ENCODE results near the gene RAX.
"Not testable (repeated sequence)": the region's sequence is repeated elsewhere in the genome, so short reads cannot be mapped to it uniquely, and the experiment has no call there.

RAX gene

DNA sequence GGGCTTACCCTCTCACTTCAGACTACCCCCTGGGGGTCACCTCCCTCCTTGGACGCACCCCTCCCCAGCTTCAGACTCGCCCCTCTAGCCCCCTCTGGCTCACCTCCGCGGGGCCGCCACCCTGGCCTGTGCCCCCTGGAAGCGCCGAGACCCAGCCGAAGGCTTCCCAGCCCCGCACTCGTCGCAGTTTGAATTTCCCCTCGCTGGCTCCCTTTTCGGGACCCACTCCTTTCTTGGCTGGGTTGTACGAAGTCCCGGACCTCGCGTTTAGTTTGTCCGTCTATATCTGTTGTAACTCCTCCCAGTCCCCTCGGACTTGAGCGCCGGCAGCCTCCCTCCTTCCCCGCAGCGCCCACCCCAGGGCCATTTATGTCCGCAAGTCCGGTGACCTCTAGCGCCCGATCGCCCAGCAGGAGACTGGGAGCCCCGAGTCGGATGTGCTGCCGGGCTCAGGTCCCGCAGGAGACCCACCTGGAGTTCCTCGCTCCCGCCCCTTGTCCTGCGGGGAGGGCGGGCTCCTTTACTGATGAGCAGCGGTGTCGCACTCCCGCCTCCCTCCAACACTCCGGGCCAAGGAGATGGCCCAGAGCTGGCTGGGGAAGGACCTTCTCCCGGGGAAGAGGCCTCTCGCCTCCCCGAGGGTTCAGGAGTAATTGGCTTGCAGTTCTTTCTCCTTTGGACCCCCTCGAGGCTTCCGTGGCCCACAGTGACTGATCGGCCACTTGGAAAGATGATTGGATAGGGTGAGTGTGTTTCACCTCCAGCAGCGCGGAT, 692 bp upstream of the RAX start:
- no peak for DNase-seq (ENCODE audit: low read depth in 2 of 2)

GRCh38 chr18:59272221-59272888, 899 bp downstream of the RAX start:
- no peak for DNase-seq (ENCODE audit: low read depth in 2 of 2)

DNA sequence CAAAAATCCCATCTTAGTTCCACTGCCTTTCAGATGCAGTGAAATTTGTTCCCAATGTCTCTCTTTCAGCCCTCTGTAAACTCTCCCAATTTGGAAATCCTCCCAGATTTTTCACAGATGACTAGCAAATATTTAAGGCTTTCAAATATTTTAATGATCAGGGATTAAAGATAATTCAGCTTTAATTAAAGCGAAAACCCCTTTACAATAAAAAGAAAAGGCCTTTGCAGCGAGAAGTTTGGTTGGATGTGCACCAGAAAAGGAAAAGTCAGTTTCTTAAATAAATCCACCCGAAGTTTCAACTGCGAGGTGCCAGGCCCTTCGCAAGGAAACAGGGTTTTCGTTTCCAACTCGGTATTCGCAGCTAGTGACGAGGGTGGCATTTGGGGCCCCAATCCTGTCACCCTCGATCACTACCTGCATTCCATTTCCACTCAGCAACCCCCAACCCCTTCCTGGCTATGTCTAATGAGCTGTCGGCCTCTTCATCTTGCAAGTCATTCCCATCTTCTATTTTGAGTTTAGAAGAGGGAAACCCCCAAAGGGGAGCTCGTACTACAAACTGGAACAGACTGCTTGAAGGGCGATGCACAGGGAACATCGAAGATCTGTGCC, 1.5 kb downstream of the RAX start:
- no peak for DNase-seq (ENCODE audit: low read depth in 2 of 2)

- DNase-seq (ENCODE audit: low read depth in 2 of 2): no peak
Observed at GRCh38 chr18:59270689-59271257, 2.5 kb downstream of the RAX start.

GRCh38 chr18:59269563-59270119, 3.6 kb downstream of the RAX start:
- no peak for DNase-seq (ENCODE audit: low read depth in 2 of 2)

- no peak for DNase-seq (ENCODE audit: low read depth in 2 of 2)
Observed at GRCh38 chr18:59268721-59269562, 4.3 kb downstream of the RAX start.

DNA sequence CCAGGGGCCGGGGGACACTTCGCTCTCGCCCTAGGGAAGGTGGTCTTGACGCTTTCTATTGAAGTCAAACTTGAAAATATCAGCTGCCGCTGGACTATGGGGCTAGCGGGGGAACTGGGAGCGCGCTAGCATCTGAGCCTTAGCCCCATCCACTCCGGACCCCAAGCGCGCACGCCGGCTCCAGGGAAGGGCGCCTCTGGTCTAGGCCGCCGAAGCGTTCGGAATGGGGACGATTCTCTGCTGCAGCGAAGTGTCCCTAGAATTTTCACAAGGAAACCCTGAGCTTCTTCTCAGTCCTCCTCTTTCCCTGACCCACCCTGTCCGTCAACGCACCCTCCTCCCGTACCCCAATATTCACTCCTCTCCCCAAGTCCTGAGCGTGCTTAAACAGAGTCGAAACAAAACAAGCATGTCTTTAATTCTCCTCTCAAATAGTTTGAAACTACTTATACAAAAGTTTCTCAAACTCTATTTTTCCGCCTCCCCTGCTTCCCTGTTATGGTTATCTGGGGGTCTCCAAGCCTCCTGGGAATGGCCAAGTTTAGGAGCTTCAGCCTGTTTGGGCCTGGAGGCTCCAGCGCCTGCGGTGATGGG, 5.0 kb downstream of the RAX start:
- DNase-seq (ENCODE audit: low read depth in 2 of 2): no peak

DNA sequence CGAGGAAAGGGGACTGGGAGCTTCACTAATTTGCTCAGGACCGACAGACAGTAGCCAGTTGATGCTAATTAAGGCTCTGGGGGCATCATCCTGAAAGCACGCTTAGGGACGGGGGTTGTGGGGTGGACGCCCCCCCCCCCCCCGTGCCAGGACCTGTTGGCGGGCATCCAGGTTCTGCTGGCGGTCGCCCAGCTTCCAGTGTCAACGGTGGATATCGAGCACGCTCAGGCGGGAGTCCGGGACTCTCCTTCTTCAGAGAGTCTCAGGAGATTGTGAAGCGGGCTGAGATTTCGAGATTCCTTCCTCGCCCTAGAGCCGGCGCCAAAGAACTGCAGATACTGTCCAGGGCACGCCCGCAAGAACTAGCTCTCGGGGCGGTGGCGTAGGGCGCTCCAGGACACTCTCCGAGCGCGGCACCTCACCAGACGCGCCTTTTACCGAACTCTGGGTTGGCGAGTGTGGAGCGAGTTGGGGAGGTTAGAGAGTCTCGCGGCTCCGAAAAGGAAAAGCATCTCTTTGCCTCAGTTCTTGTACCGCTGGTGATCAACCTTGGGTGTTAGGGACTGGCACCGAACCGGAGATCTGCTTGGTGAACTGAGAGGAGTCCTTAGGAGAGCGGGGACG, 5.6 kb downstream of the RAX start:
- no peak for DNase-seq (ENCODE audit: low read depth in 2 of 2)

- DNase-seq (ENCODE audit: low read depth in 2 of 2): no peak
Observed at GRCh38 chr18:59266886-59267502, 6.3 kb downstream of the RAX start.

DNA sequence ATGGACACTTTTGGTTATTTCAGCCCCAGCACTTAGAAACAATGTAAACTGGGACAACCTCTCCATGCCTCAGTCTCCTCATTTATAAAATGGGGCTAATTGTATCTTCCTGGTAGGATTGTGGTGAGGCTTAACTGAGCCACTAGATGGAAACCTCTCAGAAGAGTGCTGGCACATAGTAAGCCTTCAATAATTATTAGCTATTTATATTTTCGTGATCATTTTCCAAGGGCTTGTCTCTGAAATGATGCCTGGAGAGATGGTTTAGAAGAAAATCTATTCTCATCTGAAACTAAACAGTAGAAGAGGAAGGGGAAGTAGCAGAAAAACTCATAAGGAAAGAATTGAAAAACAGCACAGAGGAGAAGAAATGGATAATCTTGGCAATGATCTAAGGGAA, 6.8 kb downstream of the RAX start:
- no peak for DNase-seq (ENCODE audit: low read depth in 2 of 2)

GRCh38 chr18:59265974-59266369, 7.3 kb downstream of the RAX start:
- DNase-seq (ENCODE audit: low read depth in 2 of 2): no peak

GRCh38 chr18:59265246-59265973, 7.8 kb downstream of the RAX start:
- DNase-seq (ENCODE audit: low read depth in 2 of 2): no peak

DNA sequence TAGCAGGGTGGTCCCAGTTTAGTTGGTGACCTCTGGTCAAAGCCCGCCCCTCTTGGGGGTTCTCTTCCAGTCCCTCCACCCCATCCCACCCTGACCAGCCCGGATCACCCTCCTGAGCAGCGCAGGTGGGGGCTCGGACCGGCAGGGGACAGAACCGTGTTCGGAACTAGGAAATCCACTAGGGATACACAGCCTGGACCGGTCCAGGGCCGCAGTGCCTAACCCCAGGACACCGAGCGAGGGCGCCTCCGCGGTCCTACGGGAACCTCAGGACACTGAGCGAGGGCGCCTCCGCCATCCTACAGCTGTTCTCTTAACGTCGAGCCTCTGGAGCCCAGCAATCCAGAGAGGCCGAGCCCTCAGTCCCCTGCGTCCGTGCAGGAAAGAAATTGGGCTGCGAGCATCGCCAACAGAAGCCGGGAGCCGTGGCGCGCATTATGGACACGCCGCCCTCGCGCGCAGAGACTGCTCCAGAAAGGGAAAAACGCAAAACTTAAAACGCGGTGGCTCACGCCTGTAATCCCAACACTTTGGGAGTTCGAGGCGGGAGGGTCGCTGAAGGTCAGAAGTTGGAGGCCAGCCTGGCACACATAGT, 8.5 kb downstream of the RAX start:
- no peak for DNase-seq (ENCODE audit: low read depth in 2 of 2)

GRCh38 chr18:59264121-59264571, 9.1 kb downstream of the RAX start:
- no peak for DNase-seq (ENCODE audit: low read depth in 2 of 2)

DNA sequence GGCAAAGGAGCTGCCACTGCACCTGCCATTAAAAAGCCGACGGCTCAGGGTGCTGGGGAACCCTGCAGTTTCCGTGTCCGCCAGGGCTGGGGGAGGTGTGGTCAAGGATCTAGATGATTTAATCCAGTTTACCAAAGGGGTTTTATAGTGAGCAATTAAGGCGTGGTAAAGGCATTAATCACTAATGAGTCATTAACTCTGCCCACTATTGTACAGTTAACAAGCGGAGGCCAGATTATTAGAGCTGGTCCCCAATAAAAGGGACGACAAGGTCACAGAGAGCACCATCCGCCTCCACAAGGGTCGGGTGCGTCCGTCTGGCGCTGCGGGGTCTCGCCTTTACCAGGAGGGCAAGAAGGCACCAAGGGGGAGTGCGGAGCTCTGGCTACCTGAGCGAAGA, 9.6 kb downstream of the RAX start:
- no peak for DNase-seq (ENCODE audit: low read depth in 2 of 2)

DNA sequence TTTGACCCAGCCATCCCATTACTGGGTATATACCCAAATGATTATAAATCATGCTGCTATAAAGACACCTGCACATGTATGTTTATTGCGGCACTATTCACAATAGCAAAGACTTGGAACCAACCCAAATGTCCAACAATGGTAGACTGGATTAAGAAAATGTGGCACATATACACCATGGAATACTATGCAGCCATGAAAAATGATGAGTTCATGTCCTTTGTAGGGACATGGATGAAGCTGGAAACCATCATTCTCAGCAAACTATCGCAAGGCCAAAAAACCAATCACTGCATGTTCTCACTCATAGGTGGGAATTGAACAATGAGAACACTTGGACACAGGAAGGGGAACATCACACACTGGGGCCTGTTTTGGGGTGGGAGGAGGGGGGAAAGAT, 11.0 kb downstream of the RAX start:
- DNase-seq (ENCODE audit: low read depth in 2 of 2): not testable (repeated sequence)

GRCh38 chr18:59261842-59262241, 11.4 kb downstream of the RAX start:
- not testable (repeated sequence) for DNase-seq (ENCODE audit: low read depth in 2 of 2)

DNA sequence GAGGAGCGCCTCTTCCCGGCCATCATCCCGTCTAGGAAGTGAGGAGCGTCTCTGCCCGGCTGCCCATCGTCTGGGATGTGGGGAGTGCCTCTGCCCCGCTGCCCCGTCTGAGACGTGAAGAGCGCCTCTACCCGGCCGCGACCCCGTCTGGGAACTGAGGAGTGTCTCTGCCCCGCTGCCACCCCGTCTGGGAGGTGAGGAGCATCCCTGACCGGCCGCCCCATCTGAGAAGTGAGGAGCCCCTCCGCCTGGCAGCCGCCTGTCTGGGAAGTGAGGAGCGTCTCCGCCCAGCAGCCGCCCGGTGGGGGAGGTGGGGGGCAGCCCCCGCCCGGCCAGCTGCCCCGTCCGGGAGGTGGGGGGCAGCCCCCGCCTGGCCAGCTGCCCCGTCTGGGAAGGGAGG, 17.8 kb downstream of the RAX start:
- DNase-seq (ENCODE audit: low read depth in 2 of 2): not testable (repeated sequence)

GRCh38 chr18:59249199-59249774, 24.0 kb downstream of the RAX start:
- DNase-seq (ENCODE audit: low read depth in 2 of 2): no peak
